B cell (primary cell): ENCODE measurements around the gene TTC27.

Experiments used
- CTCF ChIP-seq: fragments of 200-600 bp; IDR thresholded peaks from one replicate; pipeline ENCODE4 v1.8.0; 2022; ENCODE audit warnings: antibody characterized with exemption, mild to moderate bottlenecking
- EZH2 ChIP-seq: IDR thresholded peaks from 2 replicates; pipeline ENCODE4 v1.6.1; 2012; ENCODE audit warnings: borderline replicate concordance, low read depth, mild to moderate bottlenecking, moderate library complexity, low read length; ENCODE audit not compliant: insufficient read depth, poor library complexity, severe bottlenecking

- TF ChIP-seq CTCF (no peak), EZH2 (no peak)
Observed at GRCh38 chr2:32743480-32744236, 115.8 kb downstream of the TTC27 start.
